Keratinocyte (primary cell): Measurements from ENCODE around the gene SCCPDH.

Experiments
- CTCF ChIP-seq, 3 experiments: IDR thresholded peaks in 1 of 3; conservative IDR thresholded peaks in 1 of 3; optimal IDR thresholded peaks in 1 of 3; 2 replicates in 2 of 3; 3 replicates in 1 of 3; pipeline versions ENCODE3 to v1.5.1; 2011; ENCODE audit warnings: low read length in 3 of 3, mild to moderate bottlenecking in 3 of 3, moderate library complexity in 2 of 3, control low read depth in 1 of 3, inconsistent platforms in 1 of 3; ENCODE audit not compliant: insufficient read depth in 2 of 3; ENCODE audit errors: extremely low read depth in 1 of 3
- EZH2 ChIP-seq: IDR thresholded peaks from one replicate; pipeline ENCODE4 v1.6.1; 2012; ENCODE audit warnings: inconsistent platforms, mild to moderate bottlenecking, low read length, moderate library complexity

GRCh38 chr1:246779561-246780175 is 55.5 kb downstream of the SCCPDH start:
- no peak for TF ChIP-seq CTCF (optimal IDR thresholded peaks at IDR 0.05 in 1 of 3, IDR thresholded peaks at IDR 0.05 in 1 of 3, conservative IDR thresholded peaks at IDR 0.05 in 1 of 3; ENCODE audit: extremely low read depth in 1 of 3, insufficient read depth in 2 of 3, low read length in 3 of 3)
- no peak for TF ChIP-seq EZH2
